GM12878 (cell line): ENCODE data around the gene NAA10. TPM values are rescaled to one million over a fixed set of nuclear protein-coding genes. Genes with fewer than 3 reads are reported as not detected.

Experiments
- ATAC-seq: fragments of 200-7000 bp; cut with Tn5 transposase; 3 replicates; pipeline ENCODE4 v1.9.1; 2020; ENCODE audit warnings: mild to moderate bottlenecking, moderate library complexity
- BruUV-seq: library from RNA; stranded (reverse); fragments of 400-500 nt; replicated peaks from 2 replicates; lab custom pipeline; 2021; lab: Mats Ljungman, UMichigan
- CTCF ChIA-PET: fragments of 300-600 bp; sonication (Branson Sonifier 250); formaldehyde crosslinking; extraction: SDS; loops from one replicate; lab custom pipeline; 2021; ENCODE audit warnings: inconsistent platforms; lab: Yijun Ruan, JAX
- POLR2A ChIA-PET: fragments of 350-600 bp; formaldehyde crosslinking; extraction: SDS; loops from one replicate; lab custom pipeline; 2021; ENCODE audit warnings: inconsistent platforms; lab: Charles Lee
- RAD21 ChIA-PET: fragments of 300-600 bp; sonication (Branson Sonifier 250); formaldehyde crosslinking; loops from one replicate; lab custom pipeline; 2023; ENCODE audit warnings: antibody characterized with exemption; ENCODE audit not compliant: unreplicated experiment; lab: Charles Lee
- SMC1A ChIA-PET: fragments of 300-600 bp; sonication (Branson Sonifier 250); formaldehyde crosslinking; loops from one replicate; lab custom pipeline; 2023; ENCODE audit not compliant: unreplicated experiment, uncharacterized antibody; lab: Charles Lee
- DNase-seq: peaks from one replicate; pipeline ENCODE4 v3.0.0-alpha.2; 2011; ENCODE audit warnings: low read depth, low spot score
- FAIRE-seq: peaks from 3 replicates; lab custom pipeline; 2011; peaks lifted over from hg19 to GRCh38; lab: Jason Lieb, UNC
- H2AFZ ChIP-seq: 2 replicates; pipeline ENCODE4 v1.6.0; 2011; ENCODE audit warnings: low read depth, low read length, control low read depth; ENCODE audit not compliant: control insufficient read depth
- H3K27ac ChIP-seq: 2 replicates; pipeline ENCODE4 v1.5.1; 2011; ENCODE audit warnings: control low read depth; ENCODE audit not compliant: control insufficient read depth, insufficient read depth
- H3K27me3 ChIP-seq, 2 experiments: replicated peaks in 1 of 2; 2 replicates each; pipeline versions ENCODE4 v1.6.0 to v1.6.1; 2011; ENCODE audit warnings: low read length in 1 of 2; ENCODE audit not compliant: control insufficient read depth in 2 of 2, insufficient read depth in 2 of 2
- H3K36me3 ChIP-seq, 2 experiments: 2 replicates each; pipeline ENCODE4 v1.5.1; 2011; ENCODE audit warnings: low read length in 1 of 2; ENCODE audit not compliant: control insufficient read depth in 2 of 2, insufficient read depth in 2 of 2
- H3K4me1 ChIP-seq: 2 replicates; pipeline ENCODE4 v1.6.1; 2011; ENCODE audit warnings: mild to moderate bottlenecking, low read length, moderate library complexity, mixed read lengths; ENCODE audit not compliant: control insufficient read depth, insufficient read depth
- H3K4me2 ChIP-seq: 2 replicates; pipeline ENCODE4 v1.6.0; 2011; ENCODE audit warnings: control low read depth; ENCODE audit not compliant: control insufficient read depth, insufficient read depth
- H3K4me3 ChIP-seq: fragments of 200-600 bp; sonication (generic); 2 replicates; pipeline ENCODE4 v1.5.1; 2016
- H3K79me2 ChIP-seq: 2 replicates; pipeline ENCODE4 v1.6.0; 2011; ENCODE audit warnings: low read length; ENCODE audit not compliant: control insufficient read depth, insufficient read depth
- H3K9ac ChIP-seq: 2 replicates; pipeline ENCODE4 v1.8.0; 2011; ENCODE audit warnings: low read length, control low read depth, mixed read lengths; ENCODE audit not compliant: control insufficient read depth, insufficient read depth
- H3K9me3 ChIP-seq: replicated peaks from 3 replicates; pipeline ENCODE4 v1.5.1; 2011; ENCODE audit warnings: mild to moderate bottlenecking, low read length; ENCODE audit not compliant: control insufficient read depth, insufficient read depth
- H4K20me1 ChIP-seq: 2 replicates; pipeline ENCODE4 v1.6.0; 2011; ENCODE audit not compliant: control insufficient read depth, insufficient read depth
- CUX1 ChIP-seq: IDR thresholded peaks from 2 replicates; pipeline ENCODE4 v1.6.1; 2012; ENCODE audit warnings: improper control_type of control experiment, low read depth, low read length; ENCODE audit not compliant: insufficient replicate concordance
- EGR1 ChIP-seq, 2 experiments: IDR thresholded peaks; 1 replicate in 1 of 2; 2 replicates in 1 of 2; pipeline ENCODE4 v1.6.1; 2011 to 2012; ENCODE audit warnings: low read depth in 2 of 2, low read length in 2 of 2, borderline replicate concordance in 1 of 2, mild to moderate bottlenecking in 1 of 2, moderate library complexity in 1 of 2
- LARP7 ChIP-seq: fragments of 450-650 bp; IDR thresholded peaks from 2 replicates; pipeline ENCODE4 v1.6.1; 2017; ENCODE audit warnings: mild to moderate bottlenecking
- MXI1 ChIP-seq: fragments of 150-350 bp; IDR thresholded peaks from 2 replicates; pipeline ENCODE4 v1.6.1; 2011; ENCODE audit warnings: low read depth, mild to moderate bottlenecking, inconsistent platforms, low read length, improper control_type of control experiment
- POLR2A ChIP-seq: IDR thresholded peaks from 2 replicates; pipeline ENCODE4 v1.6.1; 2011; ENCODE audit warnings: low read depth, mild to moderate bottlenecking, low read length
- POU2F2 ChIP-seq: IDR thresholded peaks from 3 replicates; pipeline ENCODE4 v1.6.1; 2011; ENCODE audit warnings: low read depth, mild to moderate bottlenecking, low read length, borderline replicate concordance
- SKIL ChIP-seq: fragments of 450-650 bp; IDR thresholded peaks from 2 replicates; pipeline ENCODE4 v1.6.1; 2017; ENCODE audit warnings: mild to moderate bottlenecking, low read depth, inconsistent platforms; ENCODE audit not compliant: poor library complexity, severe bottlenecking
- SUZ12 ChIP-seq: fragments of 200-600 bp; sonication (generic); IDR thresholded peaks from one replicate; pipeline ENCODE4 v1.6.1; 2018; ENCODE audit warnings: antibody characterized with exemption, mild to moderate bottlenecking; ENCODE audit not compliant: unreplicated experiment
- TARDBP ChIP-seq: IDR thresholded peaks from 2 replicates; pipeline ENCODE4 v1.6.1; 2016; ENCODE audit warnings: borderline replicate concordance
- ZNF217 ChIP-seq: fragments of 450-650 bp; IDR thresholded peaks from 2 replicates; pipeline ENCODE4 v1.6.1; 2017; ENCODE audit warnings: antibody characterized with exemption, mild to moderate bottlenecking
- WGBS: methylation state at CpG from one replicate; pipeline ENCODE4 v1.1.6; 2016; ENCODE audit warnings: low lambda C conversion rate; ENCODE audit not compliant: insufficient replicate concordance, insufficient coverage; ENCODE audit errors: missing lambda C conversion rate; 5-methylcytosine and 5-hydroxymethylcytosine counted together
- in situ Hi-C: fragments of 300-500 bp; cut with MboI; formaldehyde crosslinking; loops from 9 replicates; pipeline ENCODE4 v1.14.3; 2018; ENCODE audit warnings: mixed read lengths
- intact Hi-C: fragments of 100-400 bp; cut with micrococcal nuclease; formaldehyde crosslinking; loops from one replicate; pipeline ENCODE4 v1.14.2; 2022; ENCODE audit not compliant: unreplicated experiment
- polyA plus RNA-seq, 11 experiments: library from polyadenylated mRNA; depleted of rRNA in 4 of 11; unstranded in 6 of 11; stranded (reverse) in 5 of 11; fragments of >200 nt; fragmentation: Nextera tagmentation in 4 of 11; fragmentation: Illumina TruSeq in 1 of 11; extraction: Ambion mirVana in 4 of 11; extraction: Trizol in 1 of 11; gene quantifications; 1 replicate in 1 of 11; 2 replicates in 10 of 11; pipeline versions ENCODE4 v1.2.1 to v1.2.3, GENCODE V29; 2011 to 2016; ENCODE audit warnings: inconsistent platforms in 2 of 11, missing spikeins in 2 of 11, low read depth in 1 of 11
- total RNA-seq, 4 experiments: library from RNA; depleted of rRNA in 3 of 4; stranded (reverse); fragments of >200 nt in 3 of 4; fragmentation: Illumina TruSeq in 1 of 4; extraction: Trizol in 1 of 4; gene quantifications; 2 replicates each; pipeline versions ENCODE4 v1.2.1 to v1.2.3, GENCODE V29; 2013 to 2021

NAA10 gene
- total and polyA plus RNA-seq, 10 of the 15 experiments (the other 5 are each of a cell fraction or from before 2014, with no cell fraction given), result 7.9 to 212 (median 98.9) TPM

- TF ChIP-seq ZNF217 (no peak), POLR2A (peak; percentile 62)
- TF ChIP-seq, all 136 proteins: peak for 1
- no peak overlapping the region for H3K9ac ChIP-seq
- no peak overlapping the region for H3K27ac ChIP-seq
- ChIA-PET CTCF (no interaction called here), SMC1A (no interaction called here), RAD21 (no interaction called here), POLR2A (no interaction called here)
- no peaks in the 10 kb centered on the region for H3K79me2 ChIP-seq
- FAIRE-seq, result no peak
- intact Hi-C loops (no loop called here), in situ Hi-C loops (no loop called here)
- no peaks in the 10 kb centered on the region for H3K27me3 ChIP-seq
- 49% methylated on average over 18 of the region's 18 CpGs for WGBS
- H3K4me1 ChIP-seq, result peaks cover 9% of the 10 kb centered on the region
- H3K36me3 ChIP-seq, result no peaks in the 10 kb centered on the region
- H3K4me3 ChIP-seq, result no peak overlapping the region
- BruUV-seq, result no TSS peak
- no peaks in the 10 kb centered on the region for H4K20me1 ChIP-seq
- H3K4me2 ChIP-seq, result no peak overlapping the region
- no peak for DNase-seq
- peak; percentile 15 for ATAC-seq
- no peaks in the 10 kb centered on the region for H3K9me3 ChIP-seq
- no peak overlapping the region for H2AFZ ChIP-seq
Measured at GRCh38 chrX:153903238-153903980, 31.4 kb downstream of the NAA10 start.

- no TSS peak for BruUV-seq
- in situ Hi-C loops, result no loop called here
- no peak overlapping the region for H3K27ac ChIP-seq
- TF ChIP-seq POU2F2 (no peak), CUX1 (no peak), MXI1 (no peak), TARDBP (no peak), SUZ12 (no peak), LARP7 (no peak), EGR1 (IDR thresholded peaks at IDR 0.05; ENCODE audit: borderline replicate concordance in 1 of 2, low read depth in 2 of 2, low read length in 2 of 2) (no peak), SKIL (no peak)
Measured at GRCh38 chrX:153902385-153902784, 32.5 kb downstream of the NAA10 start.

More at GRCh38 chrX:153902385-153902784, 32.5 kb downstream of the NAA10 start:
- H3K4me1 ChIP-seq, result peaks cover 9% of the 10 kb centered on the region
- WGBS, result 48% methylated on average over 10 of the region's 10 CpGs
- no peak overlapping the region for H3K9ac ChIP-seq
- ChIA-PET SMC1A (no interaction called here), CTCF (no interaction called here), POLR2A (no interaction called here), RAD21 (no interaction called here)
- no peak for DNase-seq
- no peak overlapping the region for H2AFZ ChIP-seq
- intact Hi-C loops, result no loop called here
- H3K36me3 ChIP-seq, result no peaks in the 10 kb centered on the region
- no peak overlapping the region for H3K4me3 ChIP-seq
- H4K20me1 ChIP-seq, result no peaks in the 10 kb centered on the region
- ATAC-seq, result no peak
- no peak overlapping the region for H3K4me2 ChIP-seq
- H3K27me3 ChIP-seq, result no peaks in the 10 kb centered on the region
- H3K9me3 ChIP-seq, result no peaks in the 10 kb centered on the region; the same call in 2 of the 3 replicates
- H3K79me2 ChIP-seq, result no peaks in the 10 kb centered on the region
- FAIRE-seq, result no peak
